Left ventricle myocardium inferior (tissue), 1 donor: Measurements from ENCODE around the gene SH3GL2. TPM values are rescaled to one million over a fixed set of nuclear protein-coding genes. Genes with fewer than 3 reads are reported as not detected.

Experiments used
- DNase-seq: peaks from one replicate; pipeline ENCODE4 v3.0.0-alpha.2; 2020
- H3K27ac ChIP-seq: fragments of 200-600 bp; replicated peaks from 2 replicates; pipeline ENCODE4 v1.8.0; 2021
- H3K27me3 ChIP-seq: fragments of 200-600 bp; 2 replicates; pipeline ENCODE4 v1.8.0; 2021; ENCODE audit warnings: low read depth
- H3K36me3 ChIP-seq: fragments of 200-600 bp; 2 replicates; pipeline ENCODE4 v1.8.0; 2021
- H3K4me1 ChIP-seq: fragments of 200-600 bp; 2 replicates; pipeline ENCODE4 v1.8.0; 2021
- H3K4me3 ChIP-seq: fragments of 200-600 bp; 2 replicates; pipeline ENCODE4 v1.8.0; 2021; ENCODE audit warnings: mild to moderate bottlenecking, moderate library complexity
- H3K9me3 ChIP-seq: fragments of 200-600 bp; replicated peaks from 2 replicates; pipeline ENCODE4 v1.8.0; 2021
- CTCF ChIP-seq: fragments of 200-600 bp; IDR thresholded peaks from 2 replicates; pipeline ENCODE4 v1.8.0; 2021; ENCODE audit warnings: antibody characterized with exemption, mild to moderate bottlenecking, borderline replicate concordance
- intact Hi-C: fragments of 100-400 bp; cut with micrococcal nuclease; formaldehyde crosslinking; loops from one replicate; pipeline ENCODE4 v1.11.0; 2022
- total RNA-seq: library from RNA; stranded (reverse); fragmentation: NEBNext Ultra II Directional; extraction: Animal tissue kit (Norgen Biotek cat#: 25700); gene quantifications from one replicate; pipeline ENCODE4 v1.2.1, GENCODE V29; 2021
- donor health status: DM: no; HTN: yes; CAD: no; lungs with severe emphysema.

Gene SH3GL2
- total RNA-seq, 1 donor from 2014 or later: 7.3 TPM

- no peaks in the 10 kb centered on the region for H3K4me1 ChIP-seq
- intact Hi-C loops: no loop called here
- H3K27me3 ChIP-seq: no peaks in the 10 kb centered on the region
- H3K27ac ChIP-seq: no peak overlapping the region
- no peak for DNase-seq
- no peak for TF ChIP-seq CTCF
- peaks cover 14% of the 10 kb centered on the region for H3K9me3 ChIP-seq
- H3K4me3 ChIP-seq: no peak overlapping the region
- no peaks in the 10 kb centered on the region for H3K36me3 ChIP-seq
These were observed 255.0 kb downstream of the SH3GL2 start for GRCh38 chr9:17833846-17834245.

GRCh38 chr9:17837965-17838364, 259.1 kb downstream of the SH3GL2 start:
- Histone ChIP-seq H3K4me3 (no peak overlapping the region), H3K4me1 (no peaks in the 10 kb centered on the region), H3K36me3 (no peaks in the 10 kb centered on the region), H3K27ac (no peak overlapping the region), H3K9me3 (peaks cover 14% of the 10 kb centered on the region), H3K27me3 (no peaks in the 10 kb centered on the region)
- intact Hi-C loops: no loop called here
- DNase-seq: no peak
- no peak for TF ChIP-seq CTCF

GRCh38 chr9:17839776-17840175, 260.9 kb downstream of the SH3GL2 start:
- no peak for TF ChIP-seq CTCF
- Histone ChIP-seq H3K4me1 (no peaks in the 10 kb centered on the region), H3K36me3 (no peaks in the 10 kb centered on the region), H3K9me3 (peaks cover 24% of the 10 kb centered on the region), H3K4me3 (no peak overlapping the region), H3K27ac (no peak overlapping the region), H3K27me3 (no peaks in the 10 kb centered on the region)
- no peak for DNase-seq
- intact Hi-C loops: no loop called here

GRCh38 chr9:17843236-17843635, 264.4 kb downstream of the SH3GL2 start:
- Histone ChIP-seq H3K4me3 (no peak overlapping the region), H3K27me3 (no peaks in the 10 kb centered on the region), H3K27ac (no peak overlapping the region), H3K36me3 (no peaks in the 10 kb centered on the region), H3K9me3 (peaks cover 22% of the 10 kb centered on the region), H3K4me1 (no peaks in the 10 kb centered on the region)
- DNase-seq: no peak
- TF ChIP-seq CTCF: no peak
- intact Hi-C loops: no loop called here
